GM12878 (cell line): ENCODE results near the gene CD82. TPM values are rescaled to one million over a fixed set of nuclear protein-coding genes. Genes with fewer than 3 reads are reported as not detected.

Source experiments
- CEBPB ChIP-seq, 2 experiments: fragments of 150-350 bp in 1 of 2; IDR thresholded peaks; 2 replicates each; pipeline ENCODE4 v1.6.1; 2012 to 2014; ENCODE audit warnings: low read depth in 2 of 2, low read length in 2 of 2, borderline replicate concordance in 1 of 2, inconsistent platforms in 1 of 2
- EP300 ChIP-seq, 2 experiments: fragments of 150-350 bp in 1 of 2; IDR thresholded peaks; 2 replicates each; pipeline ENCODE4 v1.6.1; 2011 to 2012; ENCODE audit warnings: low read depth in 2 of 2, low read length in 2 of 2, borderline replicate concordance in 1 of 2, improper control_type of control experiment in 1 of 2, inconsistent platforms in 1 of 2; ENCODE audit not compliant: control insufficient read depth in 1 of 2
- FOXK2 ChIP-seq: fragments of 450-650 bp; IDR thresholded peaks from 2 replicates; pipeline ENCODE4 v1.6.1; 2017; ENCODE audit warnings: mild to moderate bottlenecking, moderate library complexity
- NRF1 ChIP-seq: conservative IDR thresholded peaks from 2 replicates; pipeline ENCODE4 v1.6.1; 2011; ENCODE audit warnings: mild to moderate bottlenecking, low read depth, low read length, improper control_type of control experiment
- RAD21 ChIP-seq: IDR thresholded peaks from 2 replicates; pipeline ENCODE4 v1.6.1; 2011; ENCODE audit warnings: mild to moderate bottlenecking, low read depth, low read length, moderate library complexity; ENCODE audit not compliant: insufficient read depth
- RFX5 ChIP-seq: IDR thresholded peaks from 2 replicates; pipeline ENCODE4 v1.6.1; 2011; ENCODE audit warnings: low read depth, low read length, improper control_type of control experiment
- TCF7 ChIP-seq: IDR thresholded peaks from 2 replicates; pipeline ENCODE4 v1.6.1; 2014; ENCODE audit warnings: antibody characterized with exemption, borderline replicate concordance
- YBX1 ChIP-seq: fragments of 450-650 bp; IDR thresholded peaks from 2 replicates; pipeline ENCODE4 v1.6.1; 2016; ENCODE audit warnings: antibody characterized with exemption
- ZBED1 ChIP-seq: IDR thresholded peaks from 2 replicates; pipeline ENCODE4 v1.6.1; 2016; ENCODE audit warnings: borderline replicate concordance
- polyA plus RNA-seq, 11 experiments: library from polyadenylated mRNA; depleted of rRNA in 4 of 11; unstranded in 6 of 11; stranded (reverse) in 5 of 11; fragments of >200 nt; fragmentation: Nextera tagmentation in 4 of 11; fragmentation: Illumina TruSeq in 1 of 11; extraction: Ambion mirVana in 4 of 11; extraction: Trizol in 1 of 11; gene quantifications; 1 replicate in 1 of 11; 2 replicates in 10 of 11; pipeline versions ENCODE4 v1.2.1 to v1.2.3, GENCODE V29; 2011 to 2016; ENCODE audit warnings: inconsistent platforms in 2 of 11, missing spikeins in 2 of 11, low read depth in 1 of 11
- total RNA-seq, 4 experiments: library from RNA; depleted of rRNA in 3 of 4; stranded (reverse); fragments of >200 nt in 3 of 4; fragmentation: Illumina TruSeq in 1 of 4; extraction: Trizol in 1 of 4; gene quantifications; 2 replicates each; pipeline versions ENCODE4 v1.2.1 to v1.2.3, GENCODE V29; 2013 to 2021
- TF ChIP-seq, protein P1 (sequence below): fragments of 450-650 bp; formaldehyde crosslinking; IDR thresholded peaks from 2 replicates; pipeline ENCODE4 v1.4.0; 2022; ENCODE audit warnings: mild to moderate bottlenecking, moderate library complexity
- TF ChIP-seq, protein P2 (sequence below): fragments of 450-650 bp; IDR thresholded peaks from 2 replicates; pipeline ENCODE4 v1.6.1; 2016; ENCODE audit warnings: mild to moderate bottlenecking
- TF ChIP-seq, protein P3 (sequence below): IDR thresholded peaks from 2 replicates; pipeline ENCODE4 v1.6.1; 2012; ENCODE audit warnings: mild to moderate bottlenecking, low read depth, low read length
- TF ChIP-seq, protein P4 (sequence below): fragments of 450-650 bp; formaldehyde crosslinking; IDR thresholded peaks from 2 replicates; pipeline ENCODE4 v1.5.0; 2022; ENCODE audit warnings: mild to moderate bottlenecking, missing genetic modification characterization
- TF ChIP-seq, protein P5 (sequence below): fragments of 450-650 bp; IDR thresholded peaks from 2 replicates; pipeline ENCODE4 v1.6.1; 2018; ENCODE audit warnings: borderline replicate concordance, mild to moderate bottlenecking; ENCODE audit not compliant: partially characterized antibody

Gene CD82
- total and polyA plus RNA-seq, 10 of the 15 experiments (the other 5 are each of a cell fraction or from before 2014, with no cell fraction given), result 5.2 to 180 (median 84.7) TPM

DNA sequence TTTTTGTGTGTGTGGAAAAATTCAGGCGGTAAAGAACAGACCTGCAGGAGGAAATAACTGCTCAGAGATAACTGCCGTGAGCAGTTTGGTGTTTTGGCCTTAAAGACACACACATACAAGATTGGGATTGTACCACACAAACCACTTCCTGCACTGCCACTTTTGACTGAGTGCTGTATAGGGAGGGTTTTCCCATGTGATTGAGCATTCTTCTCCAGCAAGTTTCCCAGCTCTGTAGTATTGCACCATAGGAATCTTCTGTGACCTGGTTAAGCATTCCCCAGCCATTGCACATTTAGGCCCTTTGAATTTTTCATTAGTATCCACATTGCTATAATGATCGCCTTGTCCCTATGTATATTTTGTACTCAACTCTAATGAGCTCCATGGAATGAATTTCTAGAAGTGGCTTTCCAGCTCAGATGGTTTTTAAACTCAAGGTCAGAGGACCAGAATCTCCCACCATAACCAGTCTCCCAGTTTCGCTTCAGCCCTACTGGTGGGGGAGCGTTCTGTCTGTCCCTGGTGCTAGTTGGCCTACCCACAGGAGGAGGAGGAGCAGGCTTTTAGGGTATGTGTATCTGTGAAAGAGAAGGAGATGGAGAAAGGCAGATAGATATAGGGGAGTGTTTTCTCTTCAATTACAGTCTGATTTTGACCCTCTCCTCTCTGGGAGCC is 9.3 kb downstream of the CD82 start (continued):
- TF ChIP-seq NRF1, result no peak
- TF ChIP-seq EP300 (IDR thresholded peaks at IDR 0.05; ENCODE audit: borderline replicate concordance in 1 of 2, control insufficient read depth in 1 of 2, low read depth in 2 of 2, low read length in 2 of 2), result peak; percentile 23 to 37; a peak in 1 of 4 replicates
- TF ChIP-seq, protein P1, sequence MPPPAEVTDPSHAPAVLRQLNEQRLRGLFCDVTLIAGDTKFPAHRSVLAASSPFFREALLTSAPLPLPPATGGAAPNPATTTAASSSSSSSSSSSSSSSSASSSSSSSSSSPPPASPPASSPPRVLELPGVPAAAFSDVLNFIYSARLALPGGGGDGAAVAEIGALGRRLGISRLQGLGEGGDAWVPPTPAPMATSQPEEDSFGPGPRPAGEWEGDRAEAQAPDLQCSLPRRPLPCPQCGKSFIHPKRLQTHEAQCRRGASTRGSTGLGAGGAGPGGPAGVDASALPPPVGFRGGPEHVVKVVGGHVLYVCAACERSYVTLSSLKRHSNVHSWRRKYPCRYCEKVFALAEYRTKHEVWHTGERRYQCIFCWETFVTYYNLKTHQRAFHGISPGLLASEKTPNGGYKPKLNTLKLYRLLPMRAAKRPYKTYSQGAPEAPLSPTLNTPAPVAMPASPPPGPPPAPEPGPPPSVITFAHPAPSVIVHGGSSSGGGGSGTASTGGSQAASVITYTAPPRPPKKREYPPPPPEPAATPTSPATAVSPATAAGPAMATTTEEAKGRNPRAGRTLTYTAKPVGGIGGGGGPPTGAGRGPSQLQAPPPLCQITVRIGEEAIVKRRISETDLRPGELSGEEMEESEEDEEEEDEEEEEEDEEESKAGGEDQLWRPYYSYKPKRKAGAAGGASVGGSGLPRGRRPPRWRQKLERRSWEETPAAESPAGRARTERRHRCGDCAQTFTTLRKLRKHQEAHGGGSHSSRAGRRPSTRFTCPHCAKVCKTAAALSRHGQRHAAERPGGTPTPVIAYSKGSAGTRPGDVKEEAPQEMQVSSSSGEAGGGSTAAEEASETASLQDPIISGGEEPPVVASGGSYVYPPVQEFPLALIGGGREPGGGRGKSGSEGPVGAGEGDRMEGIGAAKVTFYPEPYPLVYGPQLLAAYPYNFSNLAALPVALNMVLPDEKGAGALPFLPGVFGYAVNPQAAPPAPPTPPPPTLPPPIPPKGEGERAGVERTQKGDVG (CRISPR knock-in tag), result no peak
- TF ChIP-seq, protein P2, sequence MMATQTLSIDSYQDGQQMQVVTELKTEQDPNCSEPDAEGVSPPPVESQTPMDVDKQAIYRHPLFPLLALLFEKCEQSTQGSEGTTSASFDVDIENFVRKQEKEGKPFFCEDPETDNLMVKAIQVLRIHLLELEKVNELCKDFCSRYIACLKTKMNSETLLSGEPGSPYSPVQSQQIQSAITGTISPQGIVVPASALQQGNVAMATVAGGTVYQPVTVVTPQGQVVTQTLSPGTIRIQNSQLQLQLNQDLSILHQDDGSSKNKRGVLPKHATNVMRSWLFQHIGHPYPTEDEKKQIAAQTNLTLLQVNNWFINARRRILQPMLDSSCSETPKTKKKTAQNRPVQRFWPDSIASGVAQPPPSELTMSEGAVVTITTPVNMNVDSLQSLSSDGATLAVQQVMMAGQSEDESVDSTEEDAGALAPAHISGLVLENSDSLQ, result peak; percentile 38; the same call in 1 of the 2 replicates
- TF ChIP-seq FOXK2, result no peak
- TF ChIP-seq, protein P3, sequence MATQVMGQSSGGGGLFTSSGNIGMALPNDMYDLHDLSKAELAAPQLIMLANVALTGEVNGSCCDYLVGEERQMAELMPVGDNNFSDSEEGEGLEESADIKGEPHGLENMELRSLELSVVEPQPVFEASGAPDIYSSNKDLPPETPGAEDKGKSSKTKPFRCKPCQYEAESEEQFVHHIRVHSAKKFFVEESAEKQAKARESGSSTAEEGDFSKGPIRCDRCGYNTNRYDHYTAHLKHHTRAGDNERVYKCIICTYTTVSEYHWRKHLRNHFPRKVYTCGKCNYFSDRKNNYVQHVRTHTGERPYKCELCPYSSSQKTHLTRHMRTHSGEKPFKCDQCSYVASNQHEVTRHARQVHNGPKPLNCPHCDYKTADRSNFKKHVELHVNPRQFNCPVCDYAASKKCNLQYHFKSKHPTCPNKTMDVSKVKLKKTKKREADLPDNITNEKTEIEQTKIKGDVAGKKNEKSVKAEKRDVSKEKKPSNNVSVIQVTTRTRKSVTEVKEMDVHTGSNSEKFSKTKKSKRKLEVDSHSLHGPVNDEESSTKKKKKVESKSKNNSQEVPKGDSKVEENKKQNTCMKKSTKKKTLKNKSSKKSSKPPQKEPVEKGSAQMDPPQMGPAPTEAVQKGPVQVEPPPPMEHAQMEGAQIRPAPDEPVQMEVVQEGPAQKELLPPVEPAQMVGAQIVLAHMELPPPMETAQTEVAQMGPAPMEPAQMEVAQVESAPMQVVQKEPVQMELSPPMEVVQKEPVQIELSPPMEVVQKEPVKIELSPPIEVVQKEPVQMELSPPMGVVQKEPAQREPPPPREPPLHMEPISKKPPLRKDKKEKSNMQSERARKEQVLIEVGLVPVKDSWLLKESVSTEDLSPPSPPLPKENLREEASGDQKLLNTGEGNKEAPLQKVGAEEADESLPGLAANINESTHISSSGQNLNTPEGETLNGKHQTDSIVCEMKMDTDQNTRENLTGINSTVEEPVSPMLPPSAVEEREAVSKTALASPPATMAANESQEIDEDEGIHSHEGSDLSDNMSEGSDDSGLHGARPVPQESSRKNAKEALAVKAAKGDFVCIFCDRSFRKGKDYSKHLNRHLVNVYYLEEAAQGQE, result no peak
- no peak for TF ChIP-seq RAD21
- no peak for TF ChIP-seq RFX5
- TF ChIP-seq, protein P4, sequence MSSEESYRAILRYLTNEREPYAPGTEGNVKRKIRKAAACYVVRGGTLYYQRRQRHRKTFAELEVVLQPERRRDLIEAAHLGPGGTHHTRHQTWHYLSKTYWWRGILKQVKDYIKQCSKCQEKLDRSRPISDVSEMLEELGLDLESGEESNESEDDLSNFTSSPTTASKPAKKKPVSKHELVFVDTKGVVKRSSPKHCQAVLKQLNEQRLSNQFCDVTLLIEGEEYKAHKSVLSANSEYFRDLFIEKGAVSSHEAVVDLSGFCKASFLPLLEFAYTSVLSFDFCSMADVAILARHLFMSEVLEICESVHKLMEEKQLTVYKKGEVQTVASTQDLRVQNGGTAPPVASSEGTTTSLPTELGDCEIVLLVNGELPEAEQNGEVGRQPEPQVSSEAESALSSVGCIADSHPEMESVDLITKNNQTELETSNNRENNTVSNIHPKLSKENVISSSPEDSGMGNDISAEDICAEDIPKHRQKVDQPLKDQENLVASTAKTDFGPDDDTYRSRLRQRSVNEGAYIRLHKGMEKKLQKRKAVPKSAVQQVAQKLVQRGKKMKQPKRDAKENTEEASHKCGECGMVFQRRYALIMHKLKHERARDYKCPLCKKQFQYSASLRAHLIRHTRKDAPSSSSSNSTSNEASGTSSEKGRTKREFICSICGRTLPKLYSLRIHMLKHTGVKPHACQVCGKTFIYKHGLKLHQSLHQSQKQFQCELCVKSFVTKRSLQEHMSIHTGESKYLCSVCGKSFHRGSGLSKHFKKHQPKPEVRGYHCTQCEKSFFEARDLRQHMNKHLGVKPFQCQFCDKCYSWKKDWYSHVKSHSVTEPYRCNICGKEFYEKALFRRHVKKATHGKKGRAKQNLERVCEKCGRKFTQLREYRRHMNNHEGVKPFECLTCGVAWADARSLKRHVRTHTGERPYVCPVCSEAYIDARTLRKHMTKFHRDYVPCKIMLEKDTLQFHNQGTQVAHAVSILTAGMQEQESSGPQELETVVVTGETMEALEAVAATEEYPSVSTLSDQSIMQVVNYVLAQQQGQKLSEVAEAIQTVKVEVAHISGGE (CRISPR knock-in tag), result no peak
- TF ChIP-seq CEBPB (IDR thresholded peaks at IDR 0.05; ENCODE audit: borderline replicate concordance in 1 of 2, low read depth in 2 of 2, low read length in 2 of 2), result no peak
- TF ChIP-seq, protein P5, sequence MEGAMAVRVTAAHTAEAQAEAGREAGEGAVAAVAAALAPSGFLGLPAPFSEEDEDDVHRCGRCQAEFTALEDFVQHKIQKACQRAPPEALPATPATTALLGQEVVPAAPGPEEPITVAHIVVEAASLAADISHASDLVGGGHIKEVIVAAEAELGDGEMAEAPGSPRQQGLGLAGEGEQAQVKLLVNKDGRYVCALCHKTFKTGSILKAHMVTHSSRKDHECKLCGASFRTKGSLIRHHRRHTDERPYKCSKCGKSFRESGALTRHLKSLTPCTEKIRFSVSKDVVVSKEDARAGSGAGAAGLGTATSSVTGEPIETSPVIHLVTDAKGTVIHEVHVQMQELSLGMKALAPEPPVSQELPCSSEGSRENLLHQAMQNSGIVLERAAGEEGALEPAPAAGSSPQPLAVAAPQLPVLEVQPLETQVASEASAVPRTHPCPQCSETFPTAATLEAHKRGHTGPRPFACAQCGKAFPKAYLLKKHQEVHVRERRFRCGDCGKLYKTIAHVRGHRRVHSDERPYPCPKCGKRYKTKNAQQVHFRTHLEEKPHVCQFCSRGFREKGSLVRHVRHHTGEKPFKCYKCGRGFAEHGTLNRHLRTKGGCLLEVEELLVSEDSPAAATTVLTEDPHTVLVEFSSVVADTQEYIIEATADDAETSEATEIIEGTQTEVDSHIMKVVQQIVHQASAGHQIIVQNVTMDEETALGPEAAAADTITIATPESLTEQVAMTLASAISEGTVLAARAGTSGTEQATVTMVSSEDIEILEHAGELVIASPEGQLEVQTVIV, result no peak
- no peak for TF ChIP-seq ZBED1
- no peak for TF ChIP-seq TCF7
- TF ChIP-seq YBX1, result no peak
